Retinal pigment epithelial cell (primary cell): Measurements from ENCODE around the gene GPA33.
"Not testable (repeated sequence)": the region's sequence is repeated elsewhere in the genome, so short reads cannot be mapped to it uniquely, and the experiment has no call there.

Source experiments
- DNase-seq: peaks from one replicate; pipeline ENCODE4 v3.0.0-alpha.2; 2010; ENCODE audit warnings: low read depth
- H3K4me3 ChIP-seq: 2 replicates; pipeline ENCODE4 v1.5.1; 2011; ENCODE audit warnings: mild to moderate bottlenecking, low read length, control low read depth, moderate library complexity
- CTCF ChIP-seq: conservative IDR thresholded peaks from 2 replicates; pipeline ENCODE4 v1.5.1; 2011; ENCODE audit warnings: low read depth, low read length, control low read depth, inconsistent platforms

Gene GPA33

GRCh38 chr1:167051907-167052306 is 38.3 kb downstream of the GPA33 start:
- TF ChIP-seq CTCF = no peak
- no peak overlapping the region for H3K4me3 ChIP-seq
- no peak for DNase-seq

- H3K4me3 ChIP-seq = peak overlapping the region; percentile 41
- no peak for TF ChIP-seq CTCF
- DNase-seq = no peak
These were observed 46.3 kb downstream of the GPA33 start for GRCh38 chr1:167043752-167044488.

GRCh38 chr1:167033646-167034045 is 56.5 kb downstream of the GPA33 start:
- no peak overlapping the region for H3K4me3 ChIP-seq
- TF ChIP-seq CTCF = no peak
- no peak for DNase-seq

- not testable (repeated sequence) for DNase-seq
These were observed 60.6 kb downstream of the GPA33 start for GRCh38 chr1:167029553-167029952.

GRCh38 chr1:167022384-167022783 is 67.8 kb downstream of the GPA33 start:
- TF ChIP-seq CTCF = no peak
- no peak for DNase-seq
- no peak overlapping the region for H3K4me3 ChIP-seq

More at GRCh38 chr1:167029553-167029952, 60.6 kb downstream of the GPA33 start:
- H3K4me3 ChIP-seq = not testable (repeated sequence)

- H3K4me3 ChIP-seq = no peak overlapping the region
- DNase-seq = no peak
- no peak for TF ChIP-seq CTCF
These were observed 74.0 kb downstream of the GPA33 start for GRCh38 chr1:167016100-167016750.

GRCh38 chr1:167013108-167013929 is 76.9 kb downstream of the GPA33 start:
- no peak for TF ChIP-seq CTCF

More at GRCh38 chr1:167013108-167013929, 76.9 kb downstream of the GPA33 start:
- no peak for DNase-seq
- H3K4me3 ChIP-seq = no peak overlapping the region
